ENCODE measurements around the gene ATG16L2.

Gene ATG16L2

DNA sequence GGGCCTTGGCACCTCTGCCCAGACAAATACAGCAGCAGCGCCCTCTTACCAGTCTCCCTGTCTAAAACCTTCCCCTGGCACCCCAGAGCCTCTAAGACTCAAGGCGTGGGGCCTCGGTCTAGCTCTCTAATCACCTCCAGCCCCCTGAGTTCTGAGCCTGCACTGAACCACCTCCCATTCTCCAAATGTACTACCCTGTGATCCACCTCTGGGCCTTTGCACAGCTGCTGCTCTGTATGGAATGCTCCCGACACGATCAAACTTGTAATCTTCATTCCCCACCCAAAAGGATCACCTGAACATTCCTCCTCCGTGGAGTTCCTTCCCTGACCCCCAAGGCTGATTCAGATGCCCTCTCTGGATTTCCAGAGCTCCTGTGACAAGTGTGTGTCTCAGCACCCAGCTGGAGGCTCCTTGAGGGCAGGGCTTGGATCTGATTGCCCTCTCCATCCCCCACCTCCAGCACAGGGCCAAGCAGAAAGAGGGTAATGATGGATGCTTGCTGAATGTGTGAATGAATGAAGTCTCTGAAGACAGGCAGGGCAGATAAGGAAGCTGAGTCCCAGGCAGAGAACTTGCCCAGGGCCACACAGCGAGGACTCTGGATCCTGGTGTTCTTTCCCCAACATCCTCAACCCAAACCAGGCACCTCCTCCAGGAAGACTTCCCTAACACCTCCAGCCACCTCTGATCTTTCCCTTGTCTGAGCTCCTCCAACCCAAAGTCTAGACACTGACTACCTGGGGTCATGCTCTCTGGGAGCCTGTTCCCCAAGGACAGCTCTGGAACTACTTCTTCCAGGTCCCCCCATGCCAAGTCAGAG lies 38.7 kb upstream of the ATG16L2 start:
- no peak for TF ChIP-seq ZC3H10 (CRISPR knock-in tag; IDR thresholded peaks at IDR 0.05)
- TF ChIP-seq SNAI2 (CRISPR knock-in tag; IDR thresholded peaks at IDR 0.05): no peak
- no peak for TF ChIP-seq ISL1 (CRISPR knock-in tag; IDR thresholded peaks at IDR 0.05)
- TF ChIP-seq ARNTL (CRISPR knock-in tag; IDR thresholded peaks at IDR 0.05; ENCODE audit: borderline replicate concordance, low read depth): no peak
- TF ChIP-seq POU6F1 (CRISPR knock-in tag; IDR thresholded peaks at IDR 0.05; ENCODE audit: borderline replicate concordance, low read depth): no peak
- TF ChIP-seq CSRNP3 (CRISPR knock-in tag; IDR thresholded peaks at IDR 0.05): no peak
- TF ChIP-seq OSR1 (CRISPR knock-in tag; IDR thresholded peaks at IDR 0.05): no peak
- no peak for TF ChIP-seq PPARA (CRISPR knock-in tag; IDR thresholded peaks at IDR 0.05; ENCODE audit: borderline replicate concordance)
- ATAC-seq: no peak

DNA sequence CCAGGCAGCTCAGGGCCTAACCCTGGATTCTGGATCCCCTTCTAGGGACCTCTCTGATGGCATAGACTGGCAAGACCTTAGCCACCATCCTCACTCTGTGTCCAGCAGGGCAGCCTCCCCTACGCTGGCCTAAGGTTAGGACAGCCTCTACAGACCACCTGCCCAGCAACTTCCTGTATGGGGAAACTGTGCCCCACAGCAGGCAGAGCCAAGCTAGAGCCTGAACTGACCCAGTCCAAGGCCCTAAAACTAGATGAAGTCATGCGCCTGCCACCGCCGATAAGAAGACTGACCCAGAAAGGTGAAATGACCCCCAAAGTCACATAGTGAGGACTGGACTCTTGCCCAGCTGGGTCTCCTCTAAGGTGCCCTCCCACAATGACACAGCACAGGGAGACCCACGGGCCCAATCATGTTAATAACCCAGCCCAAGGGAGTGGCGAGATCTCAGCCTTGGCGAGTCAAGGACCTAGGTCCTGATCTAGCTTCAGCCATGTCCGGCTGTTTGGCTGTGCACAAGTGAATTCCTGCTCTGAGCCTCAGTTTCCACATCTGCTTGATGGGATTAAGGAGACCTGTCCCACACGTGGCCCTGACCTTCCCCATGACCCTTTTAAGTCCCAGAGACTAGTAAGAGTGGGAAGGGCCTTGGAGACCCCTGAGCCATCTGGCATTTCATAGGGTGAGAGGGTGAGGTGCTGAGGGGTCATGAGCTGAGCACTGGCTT lies 37.9 kb upstream of the ATG16L2 start:
- ATAC-seq: no peak
- TF ChIP-seq TCF4 (CRISPR knock-in tag; IDR thresholded peaks at IDR 0.05; ENCODE audit: borderline replicate concordance) (no peak), ZNF565 (CRISPR knock-in tag; conservative IDR thresholded peaks at IDR 0.05; ENCODE audit: low read depth) (no peak), RARB (CRISPR knock-in tag; IDR thresholded peaks at IDR 0.05) (no peak), ZFP3 (CRISPR knock-in tag; IDR thresholded peaks at IDR 0.05) (no peak), CSDC2 (CRISPR knock-in tag; IDR thresholded peaks at IDR 0.05) (no peak), OSR1 (CRISPR knock-in tag; IDR thresholded peaks at IDR 0.05) (no peak), ZFP30 (CRISPR knock-in tag; IDR thresholded peaks at IDR 0.05) (no peak), TSHZ2 (CRISPR knock-in tag; IDR thresholded peaks at IDR 0.05) (no peak), ARNTL (CRISPR knock-in tag; IDR thresholded peaks at IDR 0.05; ENCODE audit: borderline replicate concordance, low read depth) (no peak), ZC3H10 (CRISPR knock-in tag; IDR thresholded peaks at IDR 0.05) (no peak), ZNF8 (CRISPR knock-in tag; IDR thresholded peaks at IDR 0.05) (no peak), BACH2 (CRISPR knock-in tag; IDR thresholded peaks at IDR 0.05; ENCODE audit: borderline replicate concordance) (no peak), GLIS3 (CRISPR knock-in tag; IDR thresholded peaks at IDR 0.05) (no peak), CSRNP3 (CRISPR knock-in tag; IDR thresholded peaks at IDR 0.05) (no peak), TOX (CRISPR knock-in tag; IDR thresholded peaks at IDR 0.05; ENCODE audit: borderline replicate concordance) (no peak), ESRRG (CRISPR knock-in tag; IDR thresholded peaks at IDR 0.05) (no peak), ISL1 (CRISPR knock-in tag; IDR thresholded peaks at IDR 0.05) (no peak), POU6F1 (CRISPR knock-in tag; IDR thresholded peaks at IDR 0.05; ENCODE audit: borderline replicate concordance, low read depth) (no peak)
- TF ChIP-seq, protein P1, sequence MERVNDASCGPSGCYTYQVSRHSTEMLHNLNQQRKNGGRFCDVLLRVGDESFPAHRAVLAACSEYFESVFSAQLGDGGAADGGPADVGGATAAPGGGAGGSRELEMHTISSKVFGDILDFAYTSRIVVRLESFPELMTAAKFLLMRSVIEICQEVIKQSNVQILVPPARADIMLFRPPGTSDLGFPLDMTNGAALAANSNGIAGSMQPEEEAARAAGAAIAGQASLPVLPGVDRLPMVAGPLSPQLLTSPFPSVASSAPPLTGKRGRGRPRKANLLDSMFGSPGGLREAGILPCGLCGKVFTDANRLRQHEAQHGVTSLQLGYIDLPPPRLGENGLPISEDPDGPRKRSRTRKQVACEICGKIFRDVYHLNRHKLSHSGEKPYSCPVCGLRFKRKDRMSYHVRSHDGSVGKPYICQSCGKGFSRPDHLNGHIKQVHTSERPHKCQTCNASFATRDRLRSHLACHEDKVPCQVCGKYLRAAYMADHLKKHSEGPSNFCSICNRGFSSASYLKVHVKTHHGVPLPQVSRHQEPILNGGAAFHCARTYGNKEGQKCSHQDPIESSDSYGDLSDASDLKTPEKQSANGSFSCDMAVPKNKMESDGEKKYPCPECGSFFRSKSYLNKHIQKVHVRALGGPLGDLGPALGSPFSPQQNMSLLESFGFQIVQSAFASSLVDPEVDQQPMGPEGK (CRISPR knock-in tag; IDR thresholded peaks at IDR 0.05; ENCODE audit: borderline replicate concordance): no peak
